ENCODE data around the gene CEACAM21.

CEACAM21 gene

DNA sequence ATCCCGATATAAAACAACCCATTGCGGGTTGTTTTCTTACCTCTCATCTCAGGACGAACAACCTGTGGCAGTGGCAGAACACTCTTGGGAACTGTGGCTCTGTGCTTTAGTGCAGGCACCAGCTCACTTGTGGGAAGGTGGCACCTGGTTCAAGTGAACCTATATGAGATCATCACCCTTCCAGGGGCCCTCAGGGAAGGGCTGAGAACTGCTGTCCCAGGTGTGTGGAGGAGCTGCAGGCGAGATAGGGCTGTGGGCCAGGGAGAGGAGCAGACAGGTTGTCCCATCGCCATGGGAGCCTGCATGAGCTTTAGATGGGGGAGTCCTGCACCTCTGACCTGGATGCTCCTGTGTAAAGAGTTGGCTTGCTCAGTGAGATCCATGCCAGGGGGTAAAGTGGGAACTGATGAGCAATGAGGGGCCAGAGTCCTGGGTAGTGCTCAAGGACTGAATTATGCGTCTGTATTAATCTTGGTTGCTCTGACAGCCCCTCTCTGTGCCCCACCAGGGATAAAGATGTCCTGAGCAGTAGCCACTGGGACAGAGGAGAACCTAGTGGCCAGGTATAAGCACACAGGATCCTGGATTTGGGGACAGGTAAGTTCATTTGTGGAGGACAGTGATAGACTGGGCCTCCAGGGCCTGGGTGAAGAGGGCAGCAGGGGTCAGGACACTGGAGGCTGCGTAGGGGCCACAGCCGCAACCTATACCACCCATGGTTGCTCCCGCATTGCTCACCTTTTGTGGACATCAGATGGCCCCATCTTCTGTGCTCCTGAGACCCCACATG lies 42.2 kb downstream of the CEACAM21 start:
- no peak for DNase-seq (ENCODE audit: low read depth in 2 of 2)

DNA sequence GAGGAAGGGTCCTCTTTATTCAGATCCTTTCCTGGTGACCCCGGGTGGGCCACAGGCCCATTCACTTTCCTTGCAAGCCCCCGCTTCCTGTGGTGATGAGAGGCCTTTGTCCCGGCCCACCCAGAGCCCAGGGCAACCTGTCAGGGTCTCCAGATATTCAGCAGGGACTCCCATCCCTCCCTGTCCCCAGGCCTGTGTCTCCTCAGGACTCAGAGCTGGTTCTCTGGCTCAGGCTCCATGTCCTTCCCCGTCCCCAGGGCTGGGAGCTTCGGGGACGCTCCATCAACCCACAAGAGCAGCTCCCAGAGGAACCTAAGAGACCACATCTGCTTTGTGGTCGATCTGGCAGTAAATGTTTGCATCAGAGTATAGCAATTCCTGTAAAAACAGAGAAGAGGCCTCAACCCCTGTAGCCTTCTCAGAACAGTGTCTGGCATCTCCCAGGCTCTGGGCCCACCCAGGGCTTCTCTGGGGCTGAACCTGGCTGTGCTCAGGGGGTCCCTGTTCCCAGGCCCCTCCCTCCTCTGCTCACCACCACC lies 43.1 kb downstream of the CEACAM21 start:
- DNase-seq (ENCODE audit: low read depth in 2 of 2): no peak

DNA sequence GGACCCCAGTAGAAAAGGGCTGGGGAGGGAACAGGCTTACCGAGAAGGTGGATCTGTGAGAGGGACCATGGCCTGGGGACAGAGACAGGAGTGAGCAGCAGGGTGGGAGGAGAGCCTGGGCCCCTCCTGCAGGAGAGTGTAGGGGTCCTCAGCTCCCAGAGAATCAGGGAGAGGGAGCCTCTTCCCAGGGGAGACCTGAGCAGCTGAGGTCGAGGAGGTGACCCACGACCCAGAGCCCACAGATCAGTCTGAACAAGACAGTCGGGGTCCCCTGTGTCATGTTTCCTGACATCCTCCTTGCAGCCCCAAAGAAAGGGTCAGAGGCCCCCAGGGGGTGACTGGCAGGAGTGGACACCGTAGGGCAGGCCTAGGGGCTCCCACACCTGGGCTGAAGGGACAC lies 44.2 kb downstream of the CEACAM21 start:
- no peak for DNase-seq (ENCODE audit: low read depth in 2 of 2)

- no peak for DNase-seq (ENCODE audit: low read depth in 2 of 2)
Observed at GRCh38 chr19:41621226-41621625, 45.3 kb downstream of the CEACAM21 start.

GRCh38 chr19:41621654-41622053 lies 45.7 kb downstream of the CEACAM21 start:
- DNase-seq (ENCODE audit: low read depth in 2 of 2): no peak

DNA sequence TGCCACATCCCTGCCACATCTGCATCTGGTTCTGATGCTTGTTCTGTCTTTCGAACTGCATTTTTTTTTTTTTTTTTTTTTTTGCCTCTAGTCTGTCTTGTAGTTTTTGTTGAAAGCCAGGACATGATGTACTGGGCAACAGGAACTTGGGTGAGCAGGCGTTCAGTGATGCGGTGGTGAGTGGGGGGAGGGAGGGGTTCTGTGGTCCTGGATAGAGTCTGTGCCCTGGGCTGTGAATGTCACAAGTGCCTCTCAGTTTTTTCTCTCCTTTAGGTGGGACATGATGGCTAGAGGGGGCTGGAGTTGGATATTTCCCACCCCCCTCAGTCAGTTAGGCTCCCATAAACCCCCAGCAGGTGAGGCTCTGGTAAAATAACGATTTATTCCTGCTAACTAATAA lies 47.4 kb downstream of the CEACAM21 start:
- DNase-seq (ENCODE audit: low read depth in 2 of 2): no peak

DNA sequence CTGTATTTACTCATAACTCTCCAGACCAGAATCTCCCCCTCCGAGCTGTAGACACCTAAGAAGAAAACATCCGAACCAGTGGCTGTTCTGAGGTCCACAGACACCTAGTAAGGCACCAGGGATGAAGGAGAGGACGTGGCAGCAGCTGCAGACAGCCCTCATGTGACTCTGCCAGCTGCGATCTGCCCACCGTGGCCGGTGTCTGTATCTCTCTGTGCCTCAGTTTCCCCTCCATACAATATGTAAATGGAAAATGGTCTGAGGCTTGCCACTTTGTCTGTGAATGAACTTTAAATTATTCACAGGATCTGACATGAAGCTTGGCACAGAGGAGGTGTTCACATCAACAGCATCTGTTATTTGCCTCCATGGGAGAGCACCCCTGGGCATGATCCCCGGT lies 48.5 kb downstream of the CEACAM21 start:
- no peak for DNase-seq (ENCODE audit: low read depth in 2 of 2)

GRCh38 chr19:41624937-41625336 lies 49.0 kb downstream of the CEACAM21 start:
- DNase-seq (ENCODE audit: low read depth in 2 of 2): no peak

DNA sequence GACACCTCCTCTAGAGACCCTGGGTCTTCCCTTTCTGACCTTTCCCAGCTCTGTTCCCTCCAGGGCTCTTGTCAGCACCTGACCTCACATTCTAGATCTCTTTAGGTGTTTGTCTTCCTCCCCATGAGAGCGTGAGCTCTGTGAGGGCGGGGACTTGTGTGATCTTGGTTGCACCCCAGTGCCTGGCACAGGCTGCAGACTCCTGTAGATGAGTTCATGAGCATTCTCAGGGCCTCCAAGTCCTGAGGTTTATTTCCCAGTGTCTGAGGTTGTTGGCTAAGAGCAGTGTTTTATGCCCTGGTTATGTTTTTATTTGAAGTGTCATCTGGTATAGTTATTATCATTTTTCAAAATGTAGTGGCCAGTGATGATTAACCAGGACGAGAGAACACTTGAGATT lies 50.3 kb downstream of the CEACAM21 start:
- DNase-seq (ENCODE audit: low read depth in 2 of 2): no peak

DNA sequence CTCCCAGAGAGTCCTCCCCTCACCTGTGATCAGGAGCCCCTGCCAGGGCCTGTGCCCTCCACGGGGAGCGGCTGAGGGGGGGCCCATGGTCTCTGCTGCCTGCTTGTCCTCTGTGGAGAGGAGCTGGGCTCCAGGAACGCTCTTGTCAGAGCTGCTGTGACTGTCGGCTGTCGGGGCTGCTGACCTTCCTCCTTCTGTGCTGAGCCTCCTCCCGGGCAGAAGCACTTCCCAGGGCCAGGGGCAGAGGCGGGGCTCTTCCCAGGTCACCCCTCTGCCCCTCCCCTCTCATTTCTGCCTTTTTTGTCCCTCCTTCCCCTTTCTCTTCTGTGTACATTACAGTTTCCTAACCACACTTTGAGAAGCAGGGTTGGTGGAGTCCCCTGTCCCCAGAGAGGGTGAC lies 50.9 kb downstream of the CEACAM21 start, which contains the start of gene CEACAM4:
Gene CEACAM4, minus strand, starts transcription at position 198 of the 400 bp plus-strand sequence. Its CDS starts 111 bp downstream, at position 87.
- DNase-seq (ENCODE audit: low read depth in 2 of 2): no peak

GRCh38 chr19:41627966-41628675 lies 52.2 kb downstream of the CEACAM21 start:
- no peak for DNase-seq (ENCODE audit: low read depth in 2 of 2)
